ENCODE measurements around the gene VAMP2.
A peak's percentile ranks its signal among the peaks of the same experiment; 100 is the strongest.

VAMP2 gene

GRCh38 chr17:8164815-8165131 is 2.0 kb upstream of the VAMP2 start:
- no peak for TF ChIP-seq ZNF274 (IDR thresholded peaks at IDR 0.05; ENCODE audit: low read depth, low read length)
- H3K4me3 ChIP-seq (ENCODE audit: low read length), result no peak overlapping the region

DNA sequence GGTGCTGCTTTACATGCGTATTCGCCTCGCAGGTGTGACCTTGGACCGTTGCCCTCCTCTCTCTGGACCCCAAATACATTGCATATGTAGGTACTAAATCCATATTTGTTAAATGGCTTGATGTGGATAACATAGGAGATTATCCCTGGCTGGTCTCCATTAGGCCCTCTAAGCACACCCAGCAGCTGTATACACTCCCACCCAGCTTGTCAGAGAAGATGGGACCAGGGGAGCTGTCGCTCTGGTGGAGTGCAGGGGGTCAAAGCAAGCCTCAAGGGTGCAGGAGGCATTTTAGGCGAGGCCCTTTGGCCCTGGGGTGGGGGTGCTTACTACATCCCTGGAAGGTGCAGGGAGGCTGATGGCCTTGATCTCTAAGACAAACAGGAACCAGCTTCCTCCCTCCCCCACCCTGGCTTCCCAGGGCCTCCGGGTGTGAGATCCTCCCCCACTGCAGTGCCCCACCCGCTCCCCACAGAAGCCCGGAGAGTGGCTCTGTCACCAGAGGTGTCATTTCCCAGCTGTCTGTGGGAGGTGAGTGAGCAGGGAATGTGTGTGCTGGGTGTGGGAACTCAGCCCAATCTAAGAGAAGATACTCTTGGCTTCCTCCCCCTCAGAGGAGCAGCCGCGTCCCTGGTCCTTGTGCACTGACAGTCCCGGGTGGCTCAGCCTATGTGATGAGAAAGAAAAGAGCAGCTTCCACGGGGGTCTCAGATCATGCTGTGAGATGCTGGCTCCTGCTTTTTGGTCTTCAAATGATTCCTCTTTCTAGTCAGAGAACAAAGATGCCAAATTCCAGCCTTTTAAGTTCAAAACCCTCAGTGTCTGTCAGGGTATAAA is 1.4 kb upstream of the VAMP2 start:
- TF ChIP-seq ZNF274 (IDR thresholded peaks at IDR 0.05; ENCODE audit: low read depth, low read length), result no peak
- no peak overlapping the region for H3K4me3 ChIP-seq (ENCODE audit: low read length)

GRCh38 chr17:8162997-8163977 is 539 bp upstream of the VAMP2 start:
- no peak for TF ChIP-seq ZNF274 (IDR thresholded peaks at IDR 0.05; ENCODE audit: low read depth, low read length)

GRCh38 chr17:8161289-8162232 is 1.2 kb downstream of the VAMP2 start:
- TF ChIP-seq ZNF274 (IDR thresholded peaks at IDR 0.05; ENCODE audit: low read depth, low read length), result no peak
- peak overlapping the region; percentile 95 for H3K4me3 ChIP-seq (ENCODE audit: low read length)

More at GRCh38 chr17:8162997-8163977, 539 bp upstream of the VAMP2 start:
- H3K4me3 ChIP-seq (ENCODE audit: low read length), result peak overlapping the region; percentile 95; the same call in 1 of the 2 replicates

- H3K4me3 ChIP-seq (ENCODE audit: low read length), result no peak overlapping the region
- no peak for TF ChIP-seq ZNF274 (IDR thresholded peaks at IDR 0.05; ENCODE audit: low read depth, low read length)
Measured at GRCh38 chr17:8160741-8161221, 2.0 kb downstream of the VAMP2 start.

DNA sequence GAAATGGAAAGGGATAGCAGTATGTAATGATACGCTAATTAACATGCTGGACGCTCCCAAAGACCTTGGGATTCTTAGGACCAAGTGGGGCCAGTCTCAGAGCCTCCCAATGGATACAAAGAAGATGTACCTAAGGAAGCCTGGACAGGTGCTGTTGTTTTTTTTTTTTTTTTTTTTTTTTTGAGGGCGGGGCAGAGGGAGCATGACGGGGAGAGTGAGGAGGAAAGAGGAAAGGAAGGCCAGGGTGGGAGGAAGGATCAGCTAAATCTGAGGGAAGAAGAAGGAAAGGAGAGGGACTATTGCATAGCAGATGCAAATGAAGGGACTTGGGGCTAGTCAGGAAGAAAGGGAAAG is 2.5 kb downstream of the VAMP2 start:
- no peak for TF ChIP-seq ZNF274 (IDR thresholded peaks at IDR 0.05; ENCODE audit: low read depth, low read length)
- H3K4me3 ChIP-seq (ENCODE audit: low read length), result no peak overlapping the region

GRCh38 chr17:8159459-8160223 is 3.1 kb downstream of the VAMP2 start:
- TF ChIP-seq ZNF274 (IDR thresholded peaks at IDR 0.05; ENCODE audit: low read depth, low read length), result no peak
- H3K4me3 ChIP-seq (ENCODE audit: low read length), result no peak overlapping the region

DNA sequence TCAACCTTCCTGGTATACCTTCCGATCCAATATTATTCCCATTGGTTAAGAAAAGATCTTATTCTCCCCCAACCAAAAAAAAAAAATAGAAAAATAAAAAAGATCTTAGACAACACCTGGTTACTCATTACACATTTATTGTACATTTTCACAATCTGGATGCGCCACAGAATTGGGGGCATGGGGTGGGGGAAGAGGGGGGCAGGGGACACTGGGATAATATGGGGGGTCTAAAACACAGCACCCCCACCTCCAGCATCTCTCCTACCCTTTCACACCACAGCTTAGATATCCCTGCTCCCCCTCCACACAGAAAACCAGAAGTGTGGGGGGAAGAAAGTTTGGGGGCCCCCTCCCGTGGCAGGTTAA is 3.7 kb downstream of the VAMP2 start:
- TF ChIP-seq ZNF274 (IDR thresholded peaks at IDR 0.05; ENCODE audit: low read depth, low read length), result no peak
- no peak overlapping the region for H3K4me3 ChIP-seq (ENCODE audit: low read length)

DNA sequence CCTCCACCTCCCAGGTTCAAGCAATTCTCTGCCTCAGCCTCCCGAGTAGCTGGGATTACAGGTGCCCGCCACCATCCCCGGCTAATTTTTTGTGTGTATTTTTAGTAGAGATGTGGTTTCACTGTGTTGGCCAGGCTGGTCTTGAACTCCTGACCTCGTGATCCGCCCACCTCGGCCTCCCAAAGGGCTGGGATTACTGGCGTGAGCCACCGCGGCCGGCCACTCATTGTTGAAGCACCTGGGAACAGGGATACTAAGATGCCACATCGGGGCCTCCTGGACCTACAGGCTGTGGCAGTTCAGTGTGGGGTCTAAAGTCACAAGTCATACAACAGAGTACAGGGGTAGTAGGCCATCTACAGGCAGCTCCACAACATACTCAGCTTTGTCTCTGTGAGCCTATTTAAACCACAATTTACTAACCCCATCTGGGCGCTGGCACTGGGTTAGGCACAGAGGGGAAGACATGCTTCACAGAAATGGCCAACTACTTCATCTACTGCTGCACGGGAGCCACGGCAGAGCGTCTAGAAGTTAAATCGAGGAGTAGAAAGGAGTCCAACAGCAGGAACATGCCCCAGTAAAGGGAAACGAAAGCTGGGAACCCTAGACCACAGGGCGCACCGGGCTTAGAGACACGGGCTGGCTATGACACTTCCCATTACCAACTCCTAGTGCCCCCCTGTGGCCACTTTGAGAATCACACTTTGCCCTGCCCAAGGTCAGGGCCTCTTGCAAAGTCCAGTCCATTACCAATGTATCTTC is 4.3 kb downstream of the VAMP2 start:
- TF ChIP-seq ZNF274 (IDR thresholded peaks at IDR 0.05; ENCODE audit: low read depth, low read length), result no peak
- H3K4me3 ChIP-seq (ENCODE audit: low read length), result no peak overlapping the region

GRCh38 chr17:8156246-8156992 is 6.3 kb downstream of the VAMP2 start:
- TF ChIP-seq ZNF274 (IDR thresholded peaks at IDR 0.05; ENCODE audit: low read depth, low read length), result no peak

DNA sequence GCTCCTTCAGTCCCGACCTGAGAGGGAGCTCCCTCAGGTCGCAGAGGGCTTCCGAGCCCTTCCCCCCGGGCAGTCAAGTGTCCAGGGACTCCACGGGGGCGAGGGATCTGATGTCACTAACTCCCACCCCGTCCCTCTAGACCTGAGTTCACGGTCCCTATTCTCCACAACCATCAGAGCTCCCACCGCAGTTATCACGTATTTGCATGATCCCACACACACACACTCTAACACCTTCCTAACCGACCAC is 6.8 kb downstream of the VAMP2 start:
- TF ChIP-seq ZNF274 (IDR thresholded peaks at IDR 0.05; ENCODE audit: low read depth, low read length), result no peak
- peak overlapping the region; percentile 77 for H3K4me3 ChIP-seq (ENCODE audit: low read length)

More at GRCh38 chr17:8156246-8156992, 6.3 kb downstream of the VAMP2 start:
- H3K4me3 ChIP-seq (ENCODE audit: low read length), result peak overlapping the region; percentile 77

Measured in GM08714 (cell line).